HL-60 (cell line): ENCODE measurements around the gene PPFIA3.

ENCODE experiments used
- CTCF ChIP-seq: IDR thresholded peaks from one replicate; pipeline ENCODE4 v1.5.1; 2011; ENCODE audit warnings: low read length, control low read depth, inconsistent platforms; ENCODE audit not compliant: insufficient read depth
- POLR2AphosphoS5 ChIP-seq: IDR thresholded peaks from 2 replicates; pipeline ENCODE4 v1.6.1; 2012; ENCODE audit warnings: low read depth
- SPI1 ChIP-seq: IDR thresholded peaks from 2 replicates; pipeline ENCODE4 v1.6.1; 2012; ENCODE audit warnings: low read depth, mild to moderate bottlenecking, borderline replicate concordance

- no peak for TF ChIP-seq CTCF
- no peak for TF ChIP-seq SPI1
- TF ChIP-seq POLR2AphosphoS5: no peak
Measured at GRCh38 chr19:49119411-49120324, at the start of gene PPFIA3.
